Measurements from ENCODE around the gene ALG14.

The ALG14 gene

DNA sequence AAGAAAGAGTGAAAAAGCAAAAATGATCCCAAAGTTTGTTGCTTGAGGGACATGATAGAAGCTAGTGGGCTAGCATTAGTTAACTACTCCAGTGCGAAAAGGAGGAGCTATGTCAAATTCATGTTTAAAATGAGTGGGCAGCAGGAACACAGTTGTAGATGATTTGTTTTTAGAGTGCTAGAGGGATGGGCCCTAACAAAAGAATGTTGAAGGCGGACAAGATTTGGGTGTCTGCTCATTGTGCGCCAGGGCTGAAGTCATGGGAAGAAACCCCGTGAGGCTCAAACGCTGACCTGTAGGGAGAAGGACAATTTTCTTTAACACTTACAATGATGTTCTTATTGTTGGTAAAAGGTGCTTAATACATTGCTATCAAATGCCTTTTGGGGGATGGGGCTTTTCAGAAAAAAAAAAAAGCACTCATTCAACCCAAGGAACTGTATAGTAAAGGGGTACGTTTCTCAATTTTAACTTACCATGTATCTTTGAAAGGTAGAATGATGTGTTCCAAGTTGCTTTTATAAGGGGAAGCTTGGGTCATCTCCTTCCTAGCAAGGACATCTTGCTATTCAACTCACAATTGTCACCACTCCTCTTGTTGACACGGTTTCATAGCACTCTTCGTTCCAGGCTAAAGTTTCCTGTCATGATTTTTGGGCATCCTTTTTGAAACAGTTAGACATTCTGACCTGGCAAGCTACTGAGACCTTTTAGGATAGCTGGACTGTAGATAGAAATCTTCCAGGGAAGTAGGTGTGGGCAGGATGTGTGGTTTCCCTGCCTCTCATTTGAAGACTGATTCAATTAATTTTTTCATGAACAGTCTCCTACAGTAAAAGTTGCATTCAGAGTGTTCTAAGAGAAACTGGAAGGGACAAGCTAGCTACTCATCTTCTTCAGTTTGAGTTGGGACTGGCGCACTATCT is 92.8 kb downstream of the ALG14 start:
- DNase-seq, result no peak

- no peak for DNase-seq
Observed at GRCh38 chr1:94979131-94979530, 93.6 kb downstream of the ALG14 start.

DNA sequence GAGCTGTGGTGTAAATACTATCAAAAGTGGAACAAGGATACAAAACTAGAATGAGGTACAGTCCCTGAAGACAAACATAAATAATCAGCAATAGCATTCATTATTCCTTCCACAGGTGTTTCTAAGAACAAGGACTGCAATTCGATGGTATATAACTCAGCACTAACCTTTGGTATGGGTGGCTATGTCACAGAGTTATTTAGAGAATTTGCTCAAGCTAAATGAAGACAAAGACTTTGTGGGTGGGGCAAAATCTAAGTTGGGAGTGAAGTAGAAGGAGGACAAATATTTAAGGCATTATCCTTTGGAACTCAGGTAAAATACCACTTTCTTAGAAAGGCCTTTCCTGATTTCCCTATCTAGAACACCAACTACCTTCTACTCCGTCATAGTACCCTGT is 94.3 kb downstream of the ALG14 start:
- no peak for DNase-seq

DNA sequence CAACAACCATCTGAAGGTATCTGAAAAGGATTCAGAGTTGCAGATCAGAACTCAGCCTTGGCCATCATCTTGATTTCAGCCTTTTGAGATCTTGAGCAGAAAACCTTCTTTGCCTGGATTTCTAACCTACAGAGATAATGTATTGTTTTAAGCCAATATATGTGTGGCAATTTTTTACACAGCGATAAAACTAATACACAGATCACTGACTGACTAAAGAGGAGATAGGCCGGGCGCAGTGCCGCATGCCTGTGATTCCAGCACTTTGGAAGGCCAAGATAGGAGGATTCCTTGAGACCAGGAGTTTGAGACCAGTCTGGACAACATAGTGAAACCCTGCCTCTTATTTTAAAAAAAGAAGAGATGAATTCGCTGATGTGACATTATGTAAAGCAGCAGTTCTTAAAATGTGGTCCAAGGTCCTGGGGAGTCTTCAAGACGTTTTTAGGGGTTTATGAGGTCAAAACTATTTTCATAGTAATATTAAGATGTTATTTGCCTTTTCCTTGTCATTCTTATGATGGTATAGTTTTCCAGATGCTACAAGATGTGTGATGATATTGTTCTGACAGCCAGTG is 95.7 kb downstream of the ALG14 start:
- no peak for DNase-seq

DNA sequence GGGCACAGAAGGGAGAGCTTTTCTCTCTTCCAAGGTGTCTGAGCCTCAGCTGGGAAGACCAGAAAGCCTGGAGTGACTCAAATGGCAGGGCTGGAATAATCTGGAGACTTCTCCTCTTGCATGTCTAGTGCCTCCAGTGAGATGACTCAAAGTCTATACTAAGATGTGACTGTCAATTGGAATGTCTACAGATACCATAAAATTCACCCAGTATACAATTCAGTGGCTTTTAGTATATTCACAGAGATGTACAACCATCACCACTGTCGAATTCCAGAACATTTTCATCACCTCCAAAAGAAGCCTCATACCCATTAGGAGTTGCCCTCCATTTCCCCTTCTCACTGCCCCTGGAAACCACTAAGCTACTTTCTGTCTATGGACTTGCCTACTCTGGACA is 97.9 kb downstream of the ALG14 start:
- DNase-seq, result peak in 1 of 4 experiments; percentile 3

GRCh38 chr1:94974241-94974640 is 98.5 kb downstream of the ALG14 start:
- DNase-seq, result peak in 1 of 4 experiments; percentile 20

GRCh38 chr1:94973309-94973922 is 99.3 kb downstream of the ALG14 start:
- no peak for DNase-seq

GRCh38 chr1:94971491-94971924 is 101.2 kb downstream of the ALG14 start:
- no peak for DNase-seq

DNA sequence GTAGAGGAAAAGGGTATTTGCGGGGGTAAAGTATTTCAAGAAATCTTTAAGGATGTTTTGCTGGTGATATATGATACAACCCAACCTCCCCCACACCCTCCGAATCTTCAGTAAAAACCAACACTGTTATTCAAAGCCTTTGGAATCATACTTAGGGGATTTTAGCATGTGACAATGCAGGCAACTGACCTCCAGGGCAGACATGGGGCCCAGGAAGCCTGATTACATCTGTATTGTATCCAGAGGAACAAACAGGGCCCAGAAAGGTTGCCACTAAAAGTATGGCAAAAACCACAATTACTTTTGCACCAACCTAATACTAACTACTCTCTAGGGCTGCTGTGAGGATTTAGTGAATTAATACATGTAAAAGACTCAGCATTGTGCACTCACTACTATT is 102.0 kb downstream of the ALG14 start:
- DNase-seq, result no peak

GRCh38 chr1:94969137-94969536 is 103.6 kb downstream of the ALG14 start:
- no peak for DNase-seq

GRCh38 chr1:94966033-94966432 is 106.7 kb downstream of the ALG14 start:
- DNase-seq, result no peak

- no peak for DNase-seq
Observed at GRCh38 chr1:94963864-94964263, 108.9 kb downstream of the ALG14 start.

GRCh38 chr1:94962409-94963265 is 110.1 kb downstream of the ALG14 start:
- DNase-seq, result peak; percentile 29 to 71 (median 64)

DNA sequence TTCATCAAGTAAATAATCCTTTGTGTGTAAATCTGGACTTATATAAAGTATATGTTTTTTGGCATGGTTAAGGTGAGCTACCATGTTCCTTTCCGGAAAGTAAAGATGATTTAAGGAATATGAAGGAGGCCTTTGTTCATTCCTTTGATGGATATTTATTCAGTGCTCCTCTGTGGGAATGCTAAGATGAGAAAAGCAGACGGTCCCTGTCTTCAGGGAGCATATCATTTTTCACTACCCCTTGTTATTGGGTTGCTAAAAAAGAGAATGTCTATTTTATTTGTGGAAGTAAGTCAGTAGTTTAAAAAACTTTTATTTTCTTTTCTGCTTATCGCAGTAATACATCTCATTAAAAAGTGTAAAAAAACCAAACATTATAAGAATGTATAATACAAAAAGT is 110.8 kb downstream of the ALG14 start:
- no peak for DNase-seq

- no peak for DNase-seq
Observed at GRCh38 chr1:94961582-94961981, 111.2 kb downstream of the ALG14 start.

GRCh38 chr1:94958081-94958480 is 114.7 kb downstream of the ALG14 start:
- DNase-seq, result no peak

GRCh38 chr1:94955767-94956632 is 116.8 kb downstream of the ALG14 start:
- no peak for DNase-seq

- no peak for DNase-seq
Observed at GRCh38 chr1:94954263-94955220, 118.2 kb downstream of the ALG14 start.

GRCh38 chr1:94953746-94954145 is 119.0 kb downstream of the ALG14 start:
- DNase-seq, result no peak

- DNase-seq, result no peak
Observed at GRCh38 chr1:94953107-94953506, 119.6 kb downstream of the ALG14 start.

Data from suppressor macrophage (primary cell).